ENCODE measurements around the gene ANKS6.

The ANKS6 gene

DNA sequence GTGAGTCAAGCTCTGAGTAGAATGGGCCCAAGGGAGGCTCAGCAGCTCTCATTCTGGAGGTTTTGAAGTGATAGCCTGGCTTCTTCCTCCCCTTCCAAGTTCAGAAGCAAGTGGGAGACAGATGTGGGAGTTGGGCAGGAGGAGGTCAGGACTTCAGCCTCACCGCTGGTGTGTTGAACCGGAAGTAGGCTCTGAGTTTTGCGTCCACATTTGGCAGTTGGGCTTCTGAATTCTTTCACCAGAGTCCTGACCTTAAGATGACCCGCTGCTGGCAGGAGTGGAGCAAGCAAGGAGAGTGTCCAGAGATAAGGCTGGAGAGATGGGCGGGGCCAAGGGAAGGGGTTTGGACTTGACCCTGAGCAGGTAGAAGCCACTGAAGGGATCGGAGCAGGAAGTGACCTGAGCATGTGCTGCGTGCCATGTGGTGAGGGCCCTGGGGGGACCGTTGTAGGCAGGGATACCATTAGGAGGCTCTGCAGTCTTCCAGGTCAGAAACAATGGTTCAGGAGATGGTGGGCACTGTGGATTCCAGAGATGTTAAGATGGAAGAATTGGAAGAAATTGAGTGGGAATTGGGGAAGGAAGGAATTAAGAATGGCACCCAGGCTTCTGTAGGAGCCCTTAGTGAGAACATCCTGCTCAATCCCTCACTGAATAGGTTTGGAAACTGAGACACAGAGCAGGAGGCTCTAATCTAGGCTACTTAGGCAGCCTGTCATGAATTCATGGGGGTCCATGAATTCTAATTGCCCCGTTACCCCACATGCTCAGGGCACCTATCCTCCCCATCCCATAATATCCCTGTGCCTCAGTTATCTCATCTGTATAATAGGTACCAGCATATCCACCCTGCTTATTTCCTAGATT, 37.0 kb upstream of the ANKS6 start:
- Histone ChIP-seq H3K36me3 (ENCODE audit: control insufficient read depth in 2 of 2, insufficient read depth in 2 of 2, low read length in 2 of 2) (peaks cover 42 to 45% of the 10 kb centered on the region in 2 donors), H3K27ac (ENCODE audit: low read depth in 2 of 2, low read length in 2 of 2) (no peak overlapping the region), H3K27me3 (ENCODE audit: control insufficient read depth in 2 of 2, insufficient read depth in 2 of 2, low read length in 2 of 2) (no peaks in the 10 kb centered on the region), H3K4me1 (ENCODE audit: control insufficient read depth in 2 of 2, insufficient read depth in 2 of 2, low read length in 2 of 2) (no peaks in the 10 kb centered on the region), H3K9ac (ENCODE audit: low read depth in 1 of 2, low read length in 2 of 2) (no peak overlapping the region), H3K9me3 (ENCODE audit: control insufficient read depth in 2 of 2, low read length in 2 of 2) (no peaks in the 10 kb centered on the region), H3K4me3 (ENCODE audit: low read length in 2 of 2) (no peak overlapping the region)

DNA sequence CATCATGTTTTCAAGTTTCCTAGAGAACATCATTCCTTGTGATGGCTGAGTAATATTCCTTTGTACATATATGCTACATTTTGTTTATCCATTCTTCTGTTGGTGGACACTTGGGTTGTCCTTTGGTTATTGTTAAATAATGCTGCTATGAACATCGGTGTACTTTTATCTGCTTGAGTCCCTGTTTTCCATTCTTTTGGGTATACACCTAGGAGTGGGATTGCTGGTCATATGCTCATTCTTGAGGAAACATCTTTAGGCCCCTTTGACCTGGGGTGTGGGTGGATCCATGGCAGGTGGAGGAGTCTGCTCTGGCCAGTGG, 36.4 kb upstream of the ANKS6 start:
- H3K9me3 ChIP-seq (ENCODE audit: control insufficient read depth in 2 of 2, low read length in 2 of 2), result no peaks in the 10 kb centered on the region
- H3K27me3 ChIP-seq (ENCODE audit: control insufficient read depth in 2 of 2, insufficient read depth in 2 of 2, low read length in 2 of 2), result no peaks in the 10 kb centered on the region
- no peak overlapping the region for H3K4me3 ChIP-seq (ENCODE audit: low read length in 2 of 2)
- peaks cover 43 to 45% of the 10 kb centered on the region in 2 donors for H3K36me3 ChIP-seq (ENCODE audit: control insufficient read depth in 2 of 2, insufficient read depth in 2 of 2, low read length in 2 of 2)
- no peaks in the 10 kb centered on the region for H3K4me1 ChIP-seq (ENCODE audit: control insufficient read depth in 2 of 2, insufficient read depth in 2 of 2, low read length in 2 of 2)
- no peak overlapping the region for H3K27ac ChIP-seq (ENCODE audit: low read depth in 2 of 2, low read length in 2 of 2)
- no peak overlapping the region for H3K9ac ChIP-seq (ENCODE audit: low read depth in 1 of 2, low read length in 2 of 2)

DNA sequence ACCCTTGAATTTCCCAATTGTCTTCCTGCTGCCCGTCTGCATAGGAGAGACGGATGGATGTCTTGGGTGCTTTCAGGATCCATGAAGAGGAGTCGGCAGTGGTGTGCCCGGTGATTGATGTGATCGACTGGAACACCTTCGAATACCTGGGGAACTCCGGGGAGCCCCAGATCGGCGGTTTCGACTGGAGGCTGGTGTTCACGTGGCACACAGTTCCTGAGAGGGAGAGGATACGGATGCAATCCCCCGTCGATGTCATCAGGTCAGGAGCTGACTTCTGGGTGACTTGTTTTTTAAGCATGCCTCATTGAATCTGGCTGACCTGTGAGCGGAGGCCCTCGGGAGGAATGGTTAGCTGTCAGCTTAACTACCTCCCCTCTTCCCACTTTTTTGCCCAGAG, 35.3 kb upstream of the ANKS6 start:
- Histone ChIP-seq H3K9me3 (ENCODE audit: control insufficient read depth in 2 of 2, low read length in 2 of 2) (no peaks in the 10 kb centered on the region), H3K4me3 (ENCODE audit: low read length in 2 of 2) (no peak overlapping the region), H3K36me3 (ENCODE audit: control insufficient read depth in 2 of 2, insufficient read depth in 2 of 2, low read length in 2 of 2) (peaks cover 41 to 43% of the 10 kb centered on the region in 2 donors), H3K4me1 (ENCODE audit: control insufficient read depth in 2 of 2, insufficient read depth in 2 of 2, low read length in 2 of 2) (no peaks in the 10 kb centered on the region), H3K27ac (ENCODE audit: low read depth in 2 of 2, low read length in 2 of 2) (no peak overlapping the region), H3K27me3 (ENCODE audit: control insufficient read depth in 2 of 2, insufficient read depth in 2 of 2, low read length in 2 of 2) (no peaks in the 10 kb centered on the region), H3K9ac (ENCODE audit: low read depth in 1 of 2, low read length in 2 of 2) (no peak overlapping the region)

DNA sequence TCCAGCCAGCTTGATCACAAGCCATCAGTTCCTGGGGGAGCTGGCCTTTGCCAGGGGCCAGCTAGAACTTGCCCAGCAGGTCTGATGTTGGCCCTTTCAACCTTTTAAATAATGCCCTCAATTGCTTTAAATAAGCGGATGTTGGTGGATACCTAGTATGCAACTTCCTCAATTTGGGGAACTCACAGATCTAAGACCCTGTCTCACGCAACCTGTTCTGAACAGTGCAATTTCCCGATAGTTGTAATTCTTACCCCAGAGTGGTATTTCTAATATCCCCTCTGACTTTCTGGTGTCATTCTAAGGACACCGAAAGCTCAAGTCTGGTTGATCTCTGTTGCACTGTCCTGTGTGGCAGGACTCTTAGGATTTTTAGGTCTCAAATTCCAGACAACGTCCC, 34.2 kb upstream of the ANKS6 start:
- Histone ChIP-seq H3K27ac (ENCODE audit: low read depth in 2 of 2, low read length in 2 of 2) (no peak overlapping the region), H3K9me3 (ENCODE audit: control insufficient read depth in 2 of 2, low read length in 2 of 2) (no peaks in the 10 kb centered on the region), H3K36me3 (ENCODE audit: control insufficient read depth in 2 of 2, insufficient read depth in 2 of 2, low read length in 2 of 2) (peaks cover 39% of the 10 kb centered on the region in 2 donors), H3K9ac (ENCODE audit: low read depth in 1 of 2, low read length in 2 of 2) (no peak overlapping the region), H3K4me1 (ENCODE audit: control insufficient read depth in 2 of 2, insufficient read depth in 2 of 2, low read length in 2 of 2) (no peaks in the 10 kb centered on the region), H3K4me3 (ENCODE audit: low read length in 2 of 2) (no peak overlapping the region), H3K27me3 (ENCODE audit: control insufficient read depth in 2 of 2, insufficient read depth in 2 of 2, low read length in 2 of 2) (no peaks in the 10 kb centered on the region)

DNA sequence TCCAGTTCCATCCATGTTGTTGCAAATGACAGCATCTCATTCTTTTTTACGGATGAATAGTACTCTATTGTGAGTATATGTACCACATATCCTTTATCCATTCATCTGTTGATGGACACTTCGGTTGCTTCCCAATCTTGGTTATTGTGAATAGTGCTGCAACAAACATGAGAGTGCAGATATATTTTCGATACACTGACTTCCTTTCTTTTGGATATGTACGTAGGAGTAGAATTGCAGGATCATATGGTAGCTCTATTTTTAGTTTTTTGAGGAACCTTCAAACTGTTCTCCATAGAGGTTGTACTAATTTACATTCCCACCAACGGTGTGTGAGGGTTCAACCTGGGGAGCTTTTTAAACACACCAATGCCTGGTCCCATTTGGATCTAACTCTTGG, 33.4 kb upstream of the ANKS6 start:
- Histone ChIP-seq H3K27me3 (ENCODE audit: control insufficient read depth in 2 of 2, insufficient read depth in 2 of 2, low read length in 2 of 2) (no peaks in the 10 kb centered on the region), H3K4me3 (ENCODE audit: low read length in 2 of 2) (no peak overlapping the region), H3K9ac (ENCODE audit: low read depth in 1 of 2, low read length in 2 of 2) (no peak overlapping the region), H3K36me3 (ENCODE audit: control insufficient read depth in 2 of 2, insufficient read depth in 2 of 2, low read length in 2 of 2) (peaks cover 36 to 38% of the 10 kb centered on the region in 2 donors), H3K9me3 (ENCODE audit: control insufficient read depth in 2 of 2, low read length in 2 of 2) (no peaks in the 10 kb centered on the region), H3K27ac (ENCODE audit: low read depth in 2 of 2, low read length in 2 of 2) (no peak overlapping the region), H3K4me1 (ENCODE audit: control insufficient read depth in 2 of 2, insufficient read depth in 2 of 2, low read length in 2 of 2) (no peaks in the 10 kb centered on the region)

DNA sequence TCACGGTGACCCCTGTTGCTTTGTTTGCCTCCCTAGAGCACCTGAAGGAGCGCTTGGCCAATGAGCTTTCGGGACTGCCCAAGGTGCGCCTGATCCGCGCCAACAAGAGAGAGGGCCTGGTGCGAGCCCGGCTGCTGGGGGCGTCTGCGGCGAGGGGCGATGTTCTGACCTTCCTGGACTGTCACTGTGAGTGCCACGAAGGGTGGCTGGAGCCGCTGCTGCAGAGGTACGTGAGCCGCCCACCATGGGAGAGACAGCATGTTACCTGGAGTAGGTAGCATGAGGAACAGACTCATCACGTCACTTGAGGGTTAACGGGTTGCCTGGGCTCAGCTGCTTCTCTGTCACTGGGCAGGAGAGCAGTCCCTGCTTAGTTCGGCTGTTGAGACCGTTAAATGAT, 30.4 kb upstream of the ANKS6 start:
- H3K27me3 ChIP-seq (ENCODE audit: control insufficient read depth in 2 of 2, insufficient read depth in 2 of 2, low read length in 2 of 2), result no peaks in the 10 kb centered on the region
- H3K27ac ChIP-seq (ENCODE audit: low read depth in 2 of 2, low read length in 2 of 2), result no peak overlapping the region
- H3K36me3 ChIP-seq (ENCODE audit: control insufficient read depth in 2 of 2, insufficient read depth in 2 of 2, low read length in 2 of 2), result peaks cover 24 to 33% of the 10 kb centered on the region in 2 donors
- H3K4me1 ChIP-seq (ENCODE audit: control insufficient read depth in 2 of 2, insufficient read depth in 2 of 2, low read length in 2 of 2), result no peaks in the 10 kb centered on the region
- H3K4me3 ChIP-seq (ENCODE audit: low read length in 2 of 2), result no peak overlapping the region
- H3K9ac ChIP-seq (ENCODE audit: low read depth in 1 of 2, low read length in 2 of 2), result no peak overlapping the region
- H3K9me3 ChIP-seq (ENCODE audit: control insufficient read depth in 2 of 2, low read length in 2 of 2), result no peaks in the 10 kb centered on the region

DNA sequence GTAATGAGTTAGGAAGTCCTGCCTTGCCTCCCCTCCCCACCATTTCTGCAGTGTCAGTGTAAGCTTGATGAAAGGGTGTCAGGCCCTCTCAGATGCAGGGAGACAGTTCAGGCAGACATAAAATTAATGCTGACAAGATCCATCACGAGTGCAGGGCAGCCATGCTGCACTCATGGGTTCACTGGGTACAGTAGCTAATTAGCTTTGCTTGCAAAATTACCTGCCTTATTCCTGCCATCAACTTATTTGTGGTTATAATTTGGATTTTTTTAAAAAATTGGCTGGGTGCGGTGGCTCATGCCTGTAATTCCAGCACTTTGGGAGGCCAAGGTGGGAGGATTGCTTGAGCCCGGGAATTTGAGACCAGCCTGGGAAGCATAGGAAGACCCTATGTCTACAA, 29.1 kb upstream of the ANKS6 start:
- Histone ChIP-seq H3K27me3 (ENCODE audit: control insufficient read depth in 2 of 2, insufficient read depth in 2 of 2, low read length in 2 of 2) (no peaks in the 10 kb centered on the region), H3K4me1 (ENCODE audit: control insufficient read depth in 2 of 2, insufficient read depth in 2 of 2, low read length in 2 of 2) (no peaks in the 10 kb centered on the region), H3K36me3 (ENCODE audit: control insufficient read depth in 2 of 2, insufficient read depth in 2 of 2, low read length in 2 of 2) (peaks cover 24 to 31% of the 10 kb centered on the region in 2 donors), H3K9ac (ENCODE audit: low read depth in 1 of 2, low read length in 2 of 2) (no peak overlapping the region), H3K9me3 (ENCODE audit: control insufficient read depth in 2 of 2, low read length in 2 of 2) (no peaks in the 10 kb centered on the region), H3K27ac (ENCODE audit: low read depth in 2 of 2, low read length in 2 of 2) (no peak overlapping the region), H3K4me3 (ENCODE audit: low read length in 2 of 2) (no peak overlapping the region)

DNA sequence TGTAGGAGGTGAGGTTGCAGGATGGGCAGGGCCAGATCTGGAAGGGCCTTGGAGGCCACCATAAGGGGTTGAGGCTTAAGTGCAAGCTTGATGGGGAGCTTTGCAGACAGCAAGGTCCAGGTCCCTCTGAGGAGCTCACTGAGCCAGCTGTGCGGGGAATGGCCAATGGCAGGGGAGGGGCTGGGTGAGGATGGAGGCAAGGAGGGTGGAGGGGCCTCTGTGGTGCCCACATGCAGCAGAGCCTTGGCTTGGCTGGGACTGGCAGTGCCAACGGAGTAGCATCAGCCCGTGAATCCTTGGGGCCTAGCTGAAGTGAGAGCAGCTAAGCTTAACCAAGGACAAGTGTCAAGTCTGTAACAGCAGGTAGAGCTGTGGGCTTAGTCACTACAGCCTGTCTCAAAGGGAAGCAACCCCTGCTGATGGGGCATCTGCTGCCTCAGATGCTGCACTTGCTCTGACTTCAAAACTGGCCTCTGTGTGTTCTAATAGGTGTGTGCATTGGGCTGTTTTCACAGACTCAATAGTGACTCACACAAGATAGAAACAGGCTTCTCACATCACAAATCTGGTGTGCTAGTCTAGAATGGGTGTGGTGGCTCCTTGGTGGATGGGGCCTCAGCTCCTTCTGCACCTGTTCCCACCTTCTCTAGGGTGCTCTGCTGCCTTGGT, 27.4 kb upstream of the ANKS6 start:
- H3K9ac ChIP-seq (ENCODE audit: low read depth in 1 of 2, low read length in 2 of 2), result no peak overlapping the region

DNA sequence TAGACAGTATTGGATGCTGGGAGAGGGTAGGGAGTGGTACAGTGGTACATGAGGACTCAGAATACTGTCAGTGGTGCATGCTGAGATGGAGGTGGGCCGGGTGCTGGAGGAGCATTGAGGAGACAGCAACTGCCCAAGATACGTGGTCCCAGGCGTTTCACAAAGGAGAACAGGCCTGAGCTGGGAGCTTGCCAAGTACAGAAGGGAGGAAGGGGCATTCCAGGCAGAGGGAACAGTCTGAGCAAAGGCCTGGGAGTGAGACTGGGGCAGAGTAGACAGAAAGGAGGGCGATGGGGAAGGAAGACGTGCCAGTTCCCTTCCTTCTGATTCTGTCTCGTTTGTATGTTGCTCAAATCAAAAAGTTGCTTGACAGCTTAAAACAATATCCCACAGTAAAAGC, 26.3 kb upstream of the ANKS6 start:
- Histone ChIP-seq H3K4me1 (ENCODE audit: control insufficient read depth in 2 of 2, insufficient read depth in 2 of 2, low read length in 2 of 2) (peaks cover 0 to 3% of the 10 kb centered on the region in 2 donors), H3K27me3 (ENCODE audit: control insufficient read depth in 2 of 2, insufficient read depth in 2 of 2, low read length in 2 of 2) (no peaks in the 10 kb centered on the region), H3K27ac (ENCODE audit: low read depth in 2 of 2, low read length in 2 of 2) (no peak overlapping the region), H3K9me3 (ENCODE audit: control insufficient read depth in 2 of 2, low read length in 2 of 2) (peaks cover 0 to 3% of the 10 kb centered on the region in 2 donors), H3K36me3 (ENCODE audit: control insufficient read depth in 2 of 2, insufficient read depth in 2 of 2, low read length in 2 of 2) (peaks cover 24 to 27% of the 10 kb centered on the region in 2 donors), H3K4me3 (ENCODE audit: low read length in 2 of 2) (no peak overlapping the region), H3K9ac (ENCODE audit: low read depth in 1 of 2, low read length in 2 of 2) (no peak overlapping the region)

More for the DNA sequence above, 27.4 kb upstream of the ANKS6 start:
- H3K36me3 ChIP-seq (ENCODE audit: control insufficient read depth in 2 of 2, insufficient read depth in 2 of 2, low read length in 2 of 2), result peaks cover 32% of the 10 kb centered on the region in 2 donors
- H3K4me3 ChIP-seq (ENCODE audit: low read length in 2 of 2), result no peak overlapping the region
- no peaks in the 10 kb centered on the region for H3K27me3 ChIP-seq (ENCODE audit: control insufficient read depth in 2 of 2, insufficient read depth in 2 of 2, low read length in 2 of 2)
- H3K4me1 ChIP-seq (ENCODE audit: control insufficient read depth in 2 of 2, insufficient read depth in 2 of 2, low read length in 2 of 2), result no peaks in the 10 kb centered on the region
- no peak overlapping the region for H3K27ac ChIP-seq (ENCODE audit: low read depth in 2 of 2, low read length in 2 of 2)
- H3K9me3 ChIP-seq (ENCODE audit: control insufficient read depth in 2 of 2, low read length in 2 of 2), result peaks cover 0 to 3% of the 10 kb centered on the region in 2 donors

DNA sequence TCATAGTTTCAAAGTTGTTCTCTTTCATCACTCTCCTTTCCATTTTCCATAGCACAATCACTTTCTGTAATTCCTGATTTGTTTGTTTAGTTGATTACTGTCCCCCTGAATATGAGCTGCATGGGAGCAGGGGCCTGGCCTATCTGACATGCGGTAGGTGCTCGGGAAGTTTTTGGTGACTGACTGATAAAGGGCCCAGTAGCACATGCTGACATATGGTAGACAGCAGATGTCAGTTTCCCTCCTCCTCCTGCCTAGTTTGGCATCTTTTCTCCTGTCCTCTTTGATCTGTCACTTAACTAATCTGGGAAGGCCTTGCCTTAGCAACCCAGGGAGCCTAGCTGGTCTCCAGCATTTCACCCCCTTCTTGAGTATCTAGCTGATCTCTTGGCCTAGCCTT, 25.5 kb upstream of the ANKS6 start:
- peaks cover 20 to 21% of the 10 kb centered on the region in 2 donors for H3K36me3 ChIP-seq (ENCODE audit: control insufficient read depth in 2 of 2, insufficient read depth in 2 of 2, low read length in 2 of 2)
- no peak overlapping the region for H3K9ac ChIP-seq (ENCODE audit: low read depth in 1 of 2, low read length in 2 of 2)
- no peak overlapping the region for H3K27ac ChIP-seq (ENCODE audit: low read depth in 2 of 2, low read length in 2 of 2)
- peaks cover 0 to 3% of the 10 kb centered on the region in 2 donors for H3K9me3 ChIP-seq (ENCODE audit: control insufficient read depth in 2 of 2, low read length in 2 of 2)
- H3K4me1 ChIP-seq (ENCODE audit: control insufficient read depth in 2 of 2, insufficient read depth in 2 of 2, low read length in 2 of 2), result peaks cover 0 to 3% of the 10 kb centered on the region in 2 donors
- no peaks in the 10 kb centered on the region for H3K27me3 ChIP-seq (ENCODE audit: control insufficient read depth in 2 of 2, insufficient read depth in 2 of 2, low read length in 2 of 2)
- H3K4me3 ChIP-seq (ENCODE audit: low read length in 2 of 2), result no peak overlapping the region

Data from mucosa of rectum (tissue), 2 donors.